GM18505 (cell line): ENCODE data around the gene GALNT6.

ENCODE experiments used
- ATAC-seq: cut with Tn5 transposase; IDR thresholded peaks from one replicate; pipeline ENCODE4 v1.9.1; 2021; ENCODE audit not compliant: unreplicated experiment
- POLR2A ChIP-seq: IDR thresholded peaks from 4 replicates; pipeline ENCODE4 v1.6.1; 2011; ENCODE audit warnings: borderline replicate concordance; ENCODE audit not compliant: insufficient read depth, insufficient read length; ENCODE audit errors: extremely low read depth

The GALNT6 gene

DNA sequence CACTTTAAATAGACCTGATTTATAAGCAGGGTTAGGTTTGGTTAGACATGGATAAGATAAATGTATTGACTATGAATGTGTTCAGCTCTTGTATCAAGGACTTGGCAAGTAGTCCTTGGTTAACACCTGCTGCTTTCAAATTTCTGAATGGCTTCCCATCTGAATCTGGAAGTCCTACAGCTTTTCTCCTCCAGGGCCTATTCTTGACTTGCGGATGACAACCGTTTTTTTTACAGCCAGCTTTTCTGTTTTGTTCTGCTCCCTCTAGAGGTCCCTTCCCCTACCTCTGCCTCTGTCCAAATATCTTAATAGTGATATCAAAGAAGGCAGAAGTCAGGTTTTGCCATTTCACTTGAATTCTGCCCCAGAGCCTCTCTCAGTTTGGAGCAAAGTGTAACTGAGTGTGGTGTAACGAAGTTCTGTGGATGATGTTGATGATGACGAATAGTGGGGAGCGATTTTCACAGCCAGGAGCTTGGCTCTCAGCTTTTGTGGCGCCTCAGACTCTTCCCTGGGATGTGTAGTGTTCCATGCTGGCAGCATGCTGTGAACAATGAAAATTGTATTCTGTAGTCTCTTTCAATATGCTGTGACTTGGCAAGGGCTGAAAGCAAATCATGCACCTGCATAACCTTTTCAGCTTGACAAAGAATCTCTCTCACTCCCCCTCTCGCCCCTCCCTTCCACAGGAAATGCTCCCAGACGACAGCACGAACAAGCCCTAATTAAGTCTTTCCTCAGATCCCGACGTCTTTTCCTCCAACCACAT is 28.4 kb upstream of the GALNT6 start:
- ATAC-seq, result no peak
- TF ChIP-seq POLR2A, result no peak

DNA sequence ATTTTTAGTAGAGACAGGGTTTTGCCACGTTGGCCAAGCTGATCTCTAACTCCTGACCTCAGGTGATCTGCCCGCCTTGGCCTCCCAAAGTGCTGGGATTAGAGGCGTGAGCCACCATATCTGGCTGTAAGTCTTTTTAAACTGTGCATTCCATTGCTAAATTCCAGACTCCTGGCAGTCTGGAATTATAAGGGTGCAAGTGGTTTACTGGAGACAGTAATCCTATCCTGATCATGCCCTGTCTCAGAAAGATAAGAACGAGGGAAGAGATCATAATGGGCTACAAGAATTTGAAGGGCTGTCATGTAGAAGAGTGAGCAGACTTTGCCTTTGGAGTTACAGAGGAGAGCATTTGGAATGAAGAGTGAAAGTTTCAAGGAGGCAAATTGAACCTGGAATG is 26.6 kb upstream of the GALNT6 start:
- no peak for TF ChIP-seq POLR2A
- no peak for ATAC-seq

DNA sequence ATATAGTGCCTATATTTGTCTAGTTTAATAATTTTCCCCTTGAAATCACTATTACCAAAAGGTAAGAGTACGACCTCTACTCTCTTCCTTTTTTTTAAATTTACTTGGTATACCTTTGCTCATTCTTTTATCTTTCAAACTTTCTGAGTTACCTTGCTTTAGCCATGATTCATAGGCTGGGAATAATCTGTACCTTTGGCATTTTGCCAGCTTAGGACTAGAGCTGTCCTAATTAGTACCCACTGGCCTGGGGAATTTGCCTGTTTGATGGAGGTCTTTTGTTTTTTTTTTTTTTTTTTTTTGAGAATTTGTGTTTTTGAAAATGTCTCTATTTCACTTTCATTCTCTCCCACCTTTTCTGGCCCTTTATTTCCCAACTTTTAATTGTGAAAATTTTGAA is 24.7 kb upstream of the GALNT6 start:
- no peak for ATAC-seq
- TF ChIP-seq POLR2A, result no peak

DNA sequence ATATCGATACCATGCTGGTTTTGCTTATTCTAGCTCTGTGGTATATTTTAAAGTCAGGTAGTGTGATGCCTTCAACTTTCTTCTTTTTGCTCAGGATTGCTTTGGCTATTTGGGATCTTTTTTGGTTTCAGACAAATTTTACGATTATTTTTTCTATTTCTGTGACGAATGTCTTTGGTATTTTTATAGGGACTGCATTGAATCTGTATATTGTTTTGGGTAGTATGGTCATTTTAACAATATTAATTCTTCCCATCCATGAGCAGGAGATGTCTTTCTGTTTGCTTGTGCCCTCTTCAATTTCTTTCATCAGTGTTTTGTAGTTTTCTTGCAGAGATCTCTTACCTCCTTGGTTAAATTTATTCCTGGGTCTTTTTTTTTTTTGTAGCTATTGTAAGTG is 22.6 kb upstream of the GALNT6 start:
- no peak for TF ChIP-seq POLR2A
- ATAC-seq, result no peak

DNA sequence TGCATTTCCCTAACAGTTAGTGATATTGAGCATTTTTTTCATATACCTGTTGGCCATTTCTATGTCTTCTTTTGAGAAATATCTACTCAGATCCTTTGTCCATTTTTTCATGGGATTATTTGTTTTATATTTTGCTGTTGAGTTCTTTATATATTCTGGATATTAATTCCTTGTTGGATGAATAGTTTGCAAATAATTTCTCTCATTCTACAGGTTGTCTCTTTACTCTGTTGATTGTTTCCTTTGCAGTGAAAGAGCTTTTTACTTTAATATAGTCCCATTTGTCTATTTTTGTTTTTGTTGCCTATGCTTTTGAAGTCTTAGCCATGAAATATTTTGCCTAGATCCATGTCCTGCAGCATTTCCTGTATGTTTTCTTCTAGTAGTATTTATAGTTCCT is 21.9 kb upstream of the GALNT6 start:
- TF ChIP-seq POLR2A, result no peak
- ATAC-seq, result no peak

DNA sequence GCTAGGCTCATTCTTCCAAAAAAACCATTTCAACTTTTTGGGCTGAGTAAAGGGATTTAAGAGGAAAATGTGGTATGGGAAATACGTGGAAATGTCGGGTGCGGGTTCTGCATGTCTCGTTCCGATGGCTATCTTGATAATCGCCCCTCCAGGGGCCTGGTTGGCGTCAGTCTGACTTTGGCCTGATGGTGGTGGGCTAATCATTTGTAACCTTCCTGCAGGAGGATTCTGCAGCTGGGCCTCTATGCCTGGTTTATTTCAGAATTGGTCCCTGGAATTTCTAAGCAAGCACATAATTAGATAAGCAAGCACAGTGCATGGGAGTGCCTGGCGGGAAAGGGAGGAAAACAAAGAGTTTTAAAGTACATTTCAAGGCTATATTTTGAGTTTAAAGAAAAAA is 18.6 kb upstream of the GALNT6 start:
- no peak for TF ChIP-seq POLR2A
- ATAC-seq, result no peak

DNA sequence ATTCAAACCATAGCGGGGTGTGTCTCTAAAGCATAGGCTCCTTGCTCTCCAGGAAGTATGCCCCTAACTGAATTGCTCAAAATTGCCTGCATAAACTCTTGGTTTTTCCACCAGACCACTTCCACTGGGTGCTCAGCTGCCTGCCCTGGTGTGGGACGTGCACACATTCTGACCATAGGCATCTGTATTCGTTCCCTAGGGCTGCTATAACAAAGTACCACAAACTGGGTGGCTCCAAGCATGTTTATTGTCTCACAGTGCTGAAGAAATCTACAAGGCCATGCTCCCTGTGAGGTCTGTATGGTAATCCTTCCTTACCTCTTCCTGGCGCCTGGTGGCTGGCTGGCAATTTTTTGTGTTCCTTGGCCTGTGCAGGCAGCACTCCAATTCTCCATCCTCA is 16.4 kb upstream of the GALNT6 start:
- no peak for TF ChIP-seq POLR2A
- no peak for ATAC-seq

DNA sequence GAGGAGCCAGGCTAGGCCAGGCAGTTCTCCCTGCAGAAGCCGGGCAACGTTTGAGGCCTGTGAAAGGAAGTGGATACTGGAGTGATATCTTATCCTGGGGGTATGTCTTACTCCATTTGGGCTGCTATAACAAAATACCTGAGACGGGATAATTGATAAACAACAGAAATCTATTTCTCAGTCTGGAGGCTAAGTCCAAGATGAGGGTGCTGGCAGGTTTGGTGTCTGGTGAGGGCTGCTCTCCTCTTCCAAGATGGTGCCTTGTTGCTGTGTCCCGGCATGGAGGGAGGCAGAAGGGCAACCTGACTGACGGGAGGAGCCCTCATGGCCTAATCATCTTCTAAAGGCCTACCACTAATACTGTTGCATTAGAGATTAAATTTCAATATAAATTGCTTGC is 15.7 kb upstream of the GALNT6 start:
- no peak for TF ChIP-seq POLR2A
- no peak for ATAC-seq

DNA sequence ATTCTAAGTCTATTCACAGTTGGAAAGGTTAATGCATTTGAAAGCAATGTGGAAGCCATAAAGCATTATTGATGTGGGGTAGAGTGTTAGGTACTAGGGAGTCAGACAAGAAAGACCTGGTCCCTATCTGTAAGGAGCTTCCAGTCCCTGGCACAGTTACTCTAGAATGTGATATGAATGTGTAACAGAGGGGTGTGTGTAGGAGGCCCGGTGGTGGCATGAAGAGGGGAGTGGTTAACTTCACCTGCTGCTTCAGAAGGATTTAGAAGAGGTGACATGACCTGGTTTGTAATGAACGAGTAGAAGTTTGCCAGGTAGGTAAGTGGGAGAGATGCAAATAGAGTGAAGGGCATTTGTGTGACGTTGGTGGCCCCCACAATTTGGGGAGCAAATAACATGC is 15.1 kb upstream of the GALNT6 start:
- ATAC-seq, result no peak
- no peak for TF ChIP-seq POLR2A

DNA sequence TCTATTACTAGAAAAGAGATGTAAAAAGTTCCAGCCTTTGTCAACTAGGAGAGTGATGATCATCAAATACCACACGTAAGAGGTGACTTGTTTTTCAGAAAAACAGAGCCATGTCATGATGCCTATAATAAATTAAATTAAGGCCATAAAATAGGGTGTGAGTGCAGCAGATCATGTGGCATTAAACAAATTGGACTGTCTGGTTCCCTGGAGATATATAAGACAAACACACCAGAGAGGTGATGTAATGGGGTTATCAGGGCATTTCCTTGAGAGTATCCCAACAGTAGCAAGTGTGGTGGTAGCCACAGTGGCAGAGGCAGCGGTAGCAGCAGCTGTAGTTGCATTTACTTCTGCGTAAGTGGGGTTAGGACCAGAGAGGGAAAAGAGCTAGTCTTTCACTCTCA is 14.6 kb upstream of the GALNT6 start:
- no peak for ATAC-seq
- no peak for TF ChIP-seq POLR2A

DNA sequence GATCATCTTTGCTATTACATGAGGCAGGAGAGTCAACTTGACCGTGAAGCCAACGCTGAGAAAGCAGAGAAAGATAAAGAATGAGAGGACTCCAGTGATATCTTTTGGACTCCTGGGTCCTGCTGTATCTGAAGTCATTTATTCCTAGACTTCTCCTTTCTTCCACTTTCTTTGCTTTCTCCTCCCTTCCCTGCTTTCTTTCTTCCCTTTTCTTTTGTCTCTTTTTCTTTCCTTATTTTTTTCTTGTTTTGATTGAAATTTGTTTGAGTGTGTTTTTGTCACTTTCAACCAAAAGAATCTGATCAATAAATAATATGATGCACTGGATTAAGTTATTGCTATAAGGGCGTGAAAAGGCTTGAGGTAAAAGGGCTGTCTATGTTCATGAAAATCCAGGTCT is 13.4 kb upstream of the GALNT6 start:
- TF ChIP-seq POLR2A, result no peak
- ATAC-seq, result no peak

DNA sequence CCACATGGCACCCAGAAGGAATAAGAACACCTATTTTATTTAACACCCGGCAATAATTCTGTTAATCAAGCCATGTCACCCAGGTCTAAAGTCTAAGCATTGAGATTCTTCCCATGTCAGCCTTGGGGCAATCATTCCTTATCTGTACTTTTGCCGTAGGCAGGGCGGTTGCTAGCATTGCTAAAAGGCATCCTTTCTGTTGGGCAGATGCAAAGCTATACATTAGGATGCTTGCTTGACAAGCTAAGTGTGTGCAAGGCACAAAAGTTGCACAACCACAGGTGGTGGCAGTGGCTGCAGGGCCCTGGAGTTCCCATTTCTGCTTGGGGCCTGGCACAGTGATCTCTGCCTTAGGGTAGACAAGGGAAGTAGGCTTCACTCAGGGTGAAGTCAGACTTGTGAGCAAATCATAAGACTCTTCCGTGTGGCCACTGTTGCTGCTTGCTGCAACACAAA is 12.5 kb upstream of the GALNT6 start:
- TF ChIP-seq POLR2A, result no peak

DNA sequence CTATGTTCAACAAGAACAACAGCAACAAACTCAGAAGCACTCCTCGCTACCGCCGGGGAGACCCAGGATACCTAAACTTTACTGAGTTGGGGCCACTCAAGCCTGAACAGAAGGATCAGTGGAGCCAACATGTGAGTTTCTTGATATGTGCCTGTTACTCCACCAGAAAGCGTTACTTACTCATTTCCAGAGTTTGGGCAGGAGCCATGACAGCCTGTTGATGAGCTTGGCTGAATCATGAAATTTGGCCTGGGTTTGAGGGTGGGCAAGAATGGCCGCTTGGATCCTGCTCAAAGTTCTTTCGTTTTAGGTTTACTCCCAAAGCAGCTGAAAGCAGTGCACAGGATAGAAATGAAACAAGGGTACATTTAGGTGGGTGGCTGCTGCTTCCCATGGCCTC is 12.0 kb upstream of the GALNT6 start:
- no peak for ATAC-seq
- no peak for TF ChIP-seq POLR2A

More for the DNA sequence above, 12.5 kb upstream of the GALNT6 start:
- ATAC-seq, result no peak

DNA sequence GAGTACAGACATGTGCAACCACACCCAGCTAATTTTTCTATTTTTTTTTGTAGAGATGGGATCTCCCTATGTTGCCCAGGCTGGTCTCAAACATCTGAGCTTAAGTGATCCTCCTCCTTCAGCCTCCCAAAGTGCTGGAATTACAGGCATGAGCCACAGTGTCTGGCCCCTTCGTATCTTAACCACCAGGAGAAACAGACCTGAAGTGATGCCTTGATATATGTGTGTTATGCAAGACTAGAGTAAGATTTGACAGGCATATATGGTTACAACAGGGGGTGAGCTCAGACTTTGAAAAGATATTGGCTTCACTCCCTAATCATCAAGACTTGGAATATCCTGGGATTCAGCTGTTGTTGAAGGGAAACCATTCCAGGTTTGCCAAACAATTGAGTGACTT is 10.7 kb upstream of the GALNT6 start:
- no peak for ATAC-seq
- TF ChIP-seq POLR2A, result no peak

DNA sequence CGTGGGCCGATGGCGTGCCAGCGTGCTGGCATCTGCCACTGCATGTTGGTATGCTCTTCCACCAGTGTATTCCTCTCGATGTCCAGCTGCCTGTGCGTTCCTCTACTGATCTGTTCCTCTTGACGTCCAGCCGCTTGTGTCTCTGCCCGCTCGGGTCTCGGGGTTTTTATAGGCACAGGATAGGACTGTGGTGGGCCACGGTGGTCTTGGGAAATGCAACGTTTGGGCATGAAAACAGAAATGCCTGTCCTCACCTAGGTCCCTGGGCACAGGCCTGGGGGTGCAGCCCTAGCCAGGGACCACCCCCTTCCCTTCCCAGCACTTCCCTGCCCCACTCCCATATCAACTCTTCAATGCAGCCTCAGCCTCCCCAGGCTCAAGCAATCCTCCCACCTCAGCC is 10.3 kb upstream of the GALNT6 start:
- TF ChIP-seq POLR2A, result no peak
- no peak for ATAC-seq
